ENCODE measurements around the gene NRXN3.

NRXN3 gene

DNA sequence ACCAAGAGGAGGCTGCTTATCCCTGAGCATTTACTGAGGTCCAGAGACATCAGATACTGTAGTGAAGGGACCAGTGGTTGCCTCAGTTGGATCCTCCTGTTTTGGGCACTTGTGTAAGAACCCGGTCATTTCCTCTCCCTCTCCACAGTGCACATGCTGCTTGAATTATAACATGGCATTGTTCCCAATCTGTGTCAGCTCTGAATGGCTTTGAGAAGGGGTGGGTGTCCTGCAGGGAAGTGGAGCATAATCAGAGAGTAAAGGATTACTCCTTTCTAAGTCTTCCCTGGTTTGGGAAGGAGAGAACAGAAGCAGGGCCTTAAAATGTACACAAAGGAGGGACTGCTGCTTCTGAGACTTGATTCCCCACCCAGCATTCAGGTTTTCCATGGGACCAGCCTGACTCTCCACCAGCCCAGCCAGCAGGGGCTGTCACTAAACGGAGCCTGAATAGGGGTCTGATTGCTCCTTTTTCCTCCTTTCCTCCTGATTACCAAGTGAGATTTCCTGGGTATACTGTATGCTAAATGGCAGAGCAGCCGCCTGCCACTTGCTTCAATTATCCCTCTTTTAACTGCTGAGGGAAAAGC, 78.4 kb downstream of the NRXN3 start:
- no peak for DNase-seq

DNA sequence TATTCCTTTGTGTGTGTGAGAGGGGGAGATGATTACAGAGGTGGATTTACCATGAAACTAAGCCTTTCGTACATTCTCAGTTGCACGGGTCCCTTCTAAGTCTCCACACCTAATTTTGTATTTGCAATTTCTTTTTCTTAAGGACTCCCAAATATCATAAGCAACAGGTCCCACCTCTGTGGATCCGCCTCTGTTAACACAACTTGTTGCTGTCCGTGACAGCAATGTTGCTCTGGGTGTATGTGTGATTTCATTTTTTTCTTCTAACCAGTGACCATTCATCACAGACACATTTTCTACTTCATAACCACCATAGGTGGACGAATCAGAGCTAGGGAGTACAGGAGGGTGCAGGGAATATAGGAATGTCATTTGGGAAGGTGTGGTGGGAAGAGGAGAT, 81.1 kb downstream of the NRXN3 start:
- no peak for DNase-seq

DNA sequence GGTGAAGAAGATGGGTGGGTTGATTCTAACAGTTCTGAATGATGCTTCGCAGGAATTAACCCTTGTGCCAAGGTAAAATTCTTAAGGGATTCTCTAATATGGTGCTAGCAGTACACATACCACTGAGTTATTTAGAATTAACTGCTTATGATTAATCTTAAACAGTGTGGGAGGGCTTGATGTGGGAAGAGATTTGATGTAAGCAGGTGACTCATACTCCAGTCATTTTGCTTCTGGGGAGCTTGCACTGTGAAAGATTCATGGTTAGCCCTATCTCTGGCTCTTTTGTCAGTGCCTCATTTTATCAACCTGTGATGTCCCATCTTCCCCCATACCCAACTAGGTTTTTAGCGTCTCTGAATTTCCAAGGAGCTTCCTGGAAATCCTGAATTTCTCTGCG, 83.8 kb downstream of the NRXN3 start:
- DNase-seq: no peak

DNA sequence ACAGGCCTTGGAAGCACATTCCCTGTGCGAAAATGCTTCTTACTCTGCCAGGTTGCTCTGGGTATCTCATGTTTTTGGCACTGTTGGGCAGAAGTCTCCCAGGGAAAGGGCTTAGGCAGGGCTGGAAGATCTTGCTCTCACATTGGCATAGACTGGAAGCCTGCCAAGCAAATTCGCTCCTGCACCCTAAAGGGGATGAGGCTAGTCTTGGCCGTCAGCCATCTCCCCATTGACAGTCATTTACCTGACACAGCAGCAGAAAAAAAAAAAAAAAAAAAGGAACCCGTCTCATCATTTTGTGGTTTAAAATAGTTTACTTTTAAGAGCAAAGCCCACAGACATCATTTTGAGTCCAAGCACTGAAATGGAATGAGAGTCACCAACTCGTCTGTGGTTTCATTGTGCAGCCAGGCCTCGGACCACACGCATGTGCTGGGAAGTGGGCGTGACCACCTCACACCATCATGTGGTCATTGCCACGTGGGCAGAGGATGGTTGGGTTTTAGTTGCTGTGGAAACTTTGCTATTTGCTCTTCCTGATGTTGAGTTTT, 84.8 kb downstream of the NRXN3 start:
- no peak for DNase-seq

DNA sequence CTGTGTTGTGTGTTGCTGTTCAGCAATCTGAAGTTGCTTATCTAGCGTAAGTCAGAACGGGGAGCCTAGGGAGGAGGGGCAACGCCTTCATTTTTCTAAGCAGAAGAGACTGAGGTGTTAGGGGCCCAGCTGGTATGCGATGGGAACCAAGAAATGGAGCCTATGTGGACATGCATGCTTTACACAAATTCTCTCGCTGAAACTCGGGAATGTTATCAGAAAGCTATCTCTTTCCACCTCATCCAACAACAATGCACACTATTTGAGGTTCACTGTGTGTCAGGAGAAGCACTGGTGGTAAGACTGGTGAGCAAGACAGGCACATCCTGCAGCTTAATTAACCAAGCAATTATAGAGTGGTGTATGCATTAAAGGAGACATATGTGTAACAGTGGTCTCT, 89.7 kb downstream of the NRXN3 start:
- no peak for DNase-seq

DNA sequence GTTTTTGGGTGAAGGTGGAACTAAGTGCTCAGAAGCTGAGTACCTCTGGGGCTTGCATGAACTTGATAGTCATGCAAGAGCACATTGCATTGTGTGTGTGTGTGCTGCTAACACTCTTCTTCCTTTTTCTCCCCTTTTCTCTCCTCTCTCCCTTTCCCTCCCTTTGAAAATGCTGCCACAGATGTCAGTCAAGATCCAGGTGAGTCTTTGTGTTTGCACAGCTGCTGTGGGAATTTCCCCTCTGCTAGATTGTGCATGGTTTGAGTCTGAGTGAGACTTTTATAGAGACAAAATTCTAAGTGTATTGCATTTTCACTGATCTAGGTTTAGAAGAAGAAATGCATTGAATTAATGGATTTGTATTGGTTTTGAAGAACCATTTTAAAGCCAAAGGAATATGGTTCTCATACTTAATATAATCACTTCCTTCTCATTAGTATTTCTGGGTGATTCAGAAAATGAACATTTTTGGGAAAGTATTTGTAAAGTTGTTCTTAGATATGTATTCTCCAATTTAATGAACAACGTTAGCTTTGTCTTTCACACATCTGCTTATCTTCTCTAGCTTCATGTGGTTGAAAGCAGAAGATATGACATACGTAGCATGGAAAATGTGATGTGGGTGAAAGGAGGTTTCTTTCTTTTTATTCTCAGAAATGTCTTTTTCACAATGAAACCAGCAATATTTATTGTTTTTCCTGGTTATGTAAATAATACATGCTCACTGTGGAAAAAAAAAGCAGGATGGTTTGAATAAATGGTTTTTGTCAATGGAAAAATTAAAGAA, 108.5 kb downstream of the NRXN3 start:
- DNase-seq: no peak

DNA sequence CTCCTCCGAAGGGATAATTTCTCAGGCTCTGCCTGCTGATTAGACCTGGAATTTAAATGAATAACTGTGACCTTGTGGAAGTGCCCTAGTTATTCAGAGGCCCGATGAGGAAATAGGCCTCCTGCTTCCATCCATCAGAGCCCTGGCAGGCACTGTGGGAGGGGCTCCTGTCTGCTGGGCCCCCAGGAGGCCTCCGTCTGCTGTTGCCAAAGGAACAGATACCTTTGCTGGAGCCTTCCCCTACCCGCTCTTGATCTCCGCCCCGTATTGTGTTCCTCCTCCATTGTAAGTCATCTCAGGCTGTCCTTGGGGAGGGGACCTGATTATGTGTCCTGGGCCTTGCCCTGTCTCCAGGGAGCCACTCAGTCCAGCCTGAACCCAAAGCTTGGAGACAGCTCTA, 112.3 kb downstream of the NRXN3 start:
- DNase-seq: no peak

DNA sequence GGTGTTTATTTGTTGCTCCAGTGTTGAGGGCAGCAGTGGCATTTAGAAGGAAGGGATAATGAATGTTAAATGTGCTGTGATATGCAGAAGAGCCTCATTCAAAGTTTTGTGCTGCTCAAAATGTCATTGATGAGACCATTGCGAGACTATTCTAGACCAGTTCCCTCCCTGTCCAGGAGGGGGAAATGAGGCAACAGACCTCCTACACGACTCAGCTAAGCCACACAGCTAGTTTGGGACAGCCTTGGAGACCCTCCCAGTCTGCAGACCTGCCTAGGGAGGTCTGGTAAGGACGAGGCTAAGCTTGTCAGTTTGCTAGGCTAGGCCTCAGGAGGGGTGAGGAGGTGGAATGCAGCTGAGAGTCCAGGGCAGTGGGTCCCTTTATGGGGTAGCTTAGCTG, 116.0 kb downstream of the NRXN3 start:
- DNase-seq: no peak

DNA sequence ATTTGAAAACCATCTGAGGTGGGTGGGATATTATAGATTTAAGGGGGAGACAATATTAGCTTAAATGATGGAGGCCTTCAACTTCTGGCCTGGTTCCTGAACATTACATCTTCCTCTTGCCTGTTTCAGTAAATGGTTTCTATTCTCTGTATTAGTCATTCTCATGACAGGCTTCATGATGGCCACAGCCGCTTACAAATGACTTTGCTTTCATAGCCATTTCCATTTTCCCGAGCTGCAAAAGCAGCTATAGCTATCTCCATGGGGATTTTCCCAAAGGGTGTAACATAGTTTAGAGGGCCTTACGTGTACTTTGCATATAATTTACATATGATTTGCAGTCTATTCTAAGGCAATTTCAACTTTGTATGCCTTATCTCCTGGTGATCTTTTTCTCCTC, 121.8 kb downstream of the NRXN3 start:
- no peak for DNase-seq

DNA sequence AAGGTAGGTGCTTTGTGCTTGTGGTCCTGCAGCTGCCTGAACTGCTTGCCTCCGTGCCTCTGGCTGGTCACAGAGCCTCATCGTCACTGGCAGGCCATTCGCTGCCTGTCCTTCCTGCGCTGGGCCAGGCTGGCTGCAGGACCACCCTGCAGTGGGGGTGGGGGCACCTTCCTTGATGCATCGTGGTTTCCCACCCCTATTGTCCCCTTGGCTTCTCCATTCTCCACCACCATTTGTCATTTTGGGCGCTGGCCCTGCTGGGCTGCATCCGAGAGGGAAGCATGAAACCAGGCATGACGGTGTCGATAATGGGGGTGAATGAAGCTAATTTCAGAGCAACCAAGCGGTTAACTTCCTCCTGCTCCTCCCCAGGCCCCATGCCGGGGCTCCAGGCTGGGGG, 127.7 kb downstream of the NRXN3 start:
- no peak for DNase-seq

DNA sequence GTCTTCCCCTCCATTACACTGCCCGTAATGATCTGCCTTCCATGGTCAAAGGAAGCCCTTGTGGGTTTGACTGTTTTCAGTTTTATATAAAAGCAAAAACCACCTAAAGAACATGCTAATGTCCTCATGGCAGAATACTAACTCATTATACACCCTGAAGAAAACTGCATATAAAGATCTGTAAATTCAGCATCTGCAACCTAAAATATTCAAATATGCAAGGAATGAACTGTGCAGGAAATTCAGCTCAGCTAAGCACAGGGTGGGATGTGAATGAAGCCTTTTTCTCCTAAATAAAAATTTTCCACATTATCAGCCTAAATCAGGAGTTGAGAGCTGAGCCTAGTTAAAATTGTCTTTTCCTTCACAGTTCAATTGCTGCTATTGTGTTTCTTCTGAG, 128.1 kb downstream of the NRXN3 start:
- DNase-seq: no peak

DNA sequence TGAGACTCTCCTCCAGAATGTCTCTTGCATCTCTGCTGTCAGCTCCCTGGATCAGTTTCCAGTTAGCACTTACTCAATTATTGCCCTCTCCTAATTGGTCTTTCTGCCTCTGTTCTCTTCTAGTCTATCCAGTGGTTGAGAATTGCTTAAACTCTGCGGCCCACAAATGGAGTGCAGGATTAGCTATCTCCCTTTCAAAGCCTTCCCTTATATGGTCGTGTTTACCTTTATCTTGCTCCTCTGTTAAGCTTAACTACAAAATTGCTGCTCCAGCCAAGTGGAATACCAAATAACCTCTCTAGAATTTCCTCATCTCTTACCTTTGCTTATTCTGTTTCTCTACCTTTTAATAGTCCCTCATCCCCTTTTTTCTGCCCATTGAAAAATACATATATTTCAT, 132.7 kb downstream of the NRXN3 start:
- no peak for DNase-seq

DNA sequence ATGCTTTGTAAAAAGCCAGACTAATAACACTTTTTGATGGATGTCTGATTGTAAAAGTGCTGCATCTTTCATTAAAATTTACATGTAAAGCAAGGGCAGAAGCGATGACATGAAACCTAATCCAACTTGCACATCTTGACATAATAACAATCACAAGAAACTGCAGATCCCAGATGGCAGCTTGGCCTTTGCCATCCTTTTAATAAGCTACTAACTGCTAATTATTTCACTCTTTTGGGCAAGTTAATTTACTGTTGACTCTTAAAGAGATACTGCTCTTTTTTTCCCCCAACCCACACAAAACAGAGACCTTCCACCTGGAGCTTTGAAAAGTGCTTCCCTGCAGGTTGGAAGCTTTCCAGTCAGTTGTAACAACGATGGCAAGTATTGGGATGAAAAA, 137.5 kb downstream of the NRXN3 start:
- DNase-seq: no peak

DNA sequence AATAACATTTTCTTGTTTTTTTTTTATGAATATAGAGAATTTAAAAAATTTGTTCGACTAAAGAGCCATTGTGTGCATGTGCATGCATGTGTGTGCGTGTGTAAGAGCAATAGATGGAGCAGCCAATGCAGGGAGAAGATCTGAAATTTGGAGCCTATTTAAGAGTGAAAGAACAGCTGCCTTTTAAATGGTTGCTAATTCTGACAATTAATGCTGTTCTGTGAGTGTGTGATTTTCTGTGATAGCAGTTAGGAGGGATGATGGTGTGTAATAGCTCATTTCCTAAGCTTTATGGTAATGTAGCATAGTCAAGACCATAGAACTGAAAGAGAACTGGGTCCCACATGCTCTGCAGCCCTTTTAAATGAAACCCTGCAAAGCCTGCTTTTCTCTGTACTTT, 137.9 kb downstream of the NRXN3 start:
- no peak for DNase-seq

DNA sequence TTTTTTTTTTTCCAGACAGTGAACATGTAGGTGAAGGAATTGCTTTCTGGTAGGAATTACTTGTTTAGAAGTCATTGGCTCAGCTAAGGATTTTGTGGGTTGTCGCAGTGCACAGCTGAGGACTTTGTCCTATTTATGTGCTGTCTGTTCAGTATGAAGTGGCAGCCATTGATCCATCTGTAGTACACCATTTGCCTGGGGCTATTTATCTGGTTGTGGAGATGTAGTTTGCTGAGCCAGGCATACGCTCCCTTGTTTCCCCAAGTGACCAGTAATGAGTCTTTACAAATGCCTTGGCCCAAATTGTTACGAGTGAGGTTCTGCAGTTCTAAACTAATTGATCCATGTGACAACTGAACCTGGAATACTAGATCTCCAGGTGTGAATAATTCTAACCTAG, 140.1 kb downstream of the NRXN3 start:
- no peak for DNase-seq

DNA sequence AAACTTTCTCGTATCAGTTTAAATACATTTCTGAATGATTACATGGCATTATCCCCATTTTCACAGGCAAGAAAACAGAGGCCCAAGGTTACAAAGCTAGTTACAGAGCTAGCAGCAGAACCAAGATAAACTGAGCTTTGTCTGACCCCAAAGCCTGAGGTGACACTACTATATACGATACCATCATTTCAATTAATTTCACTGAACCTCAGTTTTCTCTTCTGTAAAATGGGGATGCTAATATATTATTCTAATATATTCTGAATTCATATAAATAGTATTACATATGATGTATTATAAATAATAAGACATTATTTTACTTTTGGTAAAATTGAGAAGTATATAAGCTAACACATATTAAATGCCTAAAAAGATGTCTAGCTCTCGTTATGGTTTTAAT, 143.3 kb downstream of the NRXN3 start:
- no peak for DNase-seq

DNA sequence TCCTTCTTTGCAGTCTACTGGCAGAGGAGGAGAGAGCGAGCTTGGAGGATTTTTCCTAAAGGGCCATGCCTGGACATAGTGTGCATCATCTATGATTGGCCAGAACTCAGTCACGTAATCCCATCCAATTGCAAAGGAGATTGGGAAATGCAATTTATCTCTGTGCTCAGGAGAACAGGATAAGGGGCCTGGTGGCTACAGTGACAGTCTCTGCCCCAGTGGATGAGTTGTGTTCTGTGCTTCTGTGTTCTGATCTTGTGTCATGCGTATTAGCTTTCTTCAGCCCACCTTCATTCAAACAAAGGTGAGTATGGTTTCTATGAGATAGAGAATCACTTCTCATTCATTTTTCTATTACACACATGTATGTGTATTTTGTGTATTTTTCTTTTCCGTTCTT, 144.3 kb downstream of the NRXN3 start:
- no peak for DNase-seq

DNA sequence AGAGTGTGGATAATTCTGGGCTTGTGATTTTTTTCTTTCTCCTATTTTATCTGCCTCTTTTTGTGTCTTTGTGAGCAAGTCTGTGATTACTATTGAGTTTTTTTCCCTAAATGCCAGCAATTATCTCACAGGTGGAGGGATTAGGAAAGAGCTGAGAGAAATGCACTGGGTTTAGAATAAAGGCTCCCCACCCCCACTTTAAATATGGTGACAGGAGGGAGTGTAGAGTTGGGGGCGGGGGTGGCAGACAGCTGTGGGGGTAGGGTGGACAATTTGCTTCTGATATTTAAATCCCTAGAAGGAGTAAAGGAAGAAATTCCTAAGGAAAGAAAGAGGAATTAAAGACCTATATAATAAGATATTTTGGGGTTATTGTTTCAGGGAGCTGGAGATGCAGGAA, 145.9 kb downstream of the NRXN3 start:
- DNase-seq: no peak

DNA sequence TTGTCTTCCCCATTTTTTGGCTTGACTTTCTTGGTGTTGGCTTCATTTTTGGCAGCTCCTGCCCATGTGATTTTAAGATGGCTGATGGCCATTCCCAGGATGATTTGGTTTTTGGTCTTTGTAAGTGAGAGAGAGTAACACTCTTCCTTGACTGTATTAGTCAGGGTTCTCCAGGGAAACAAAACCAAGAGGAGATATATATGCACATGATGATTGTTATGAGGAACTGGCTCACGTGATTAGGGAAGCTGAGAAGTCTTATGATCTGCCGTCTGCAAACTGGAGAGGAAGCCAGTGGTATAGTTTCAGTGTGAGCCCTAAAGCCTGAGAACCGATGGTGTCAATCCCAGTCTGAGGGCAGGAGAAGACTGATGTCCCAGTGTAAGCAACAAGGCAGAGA, 146.6 kb downstream of the NRXN3 start:
- no peak for DNase-seq

DNA sequence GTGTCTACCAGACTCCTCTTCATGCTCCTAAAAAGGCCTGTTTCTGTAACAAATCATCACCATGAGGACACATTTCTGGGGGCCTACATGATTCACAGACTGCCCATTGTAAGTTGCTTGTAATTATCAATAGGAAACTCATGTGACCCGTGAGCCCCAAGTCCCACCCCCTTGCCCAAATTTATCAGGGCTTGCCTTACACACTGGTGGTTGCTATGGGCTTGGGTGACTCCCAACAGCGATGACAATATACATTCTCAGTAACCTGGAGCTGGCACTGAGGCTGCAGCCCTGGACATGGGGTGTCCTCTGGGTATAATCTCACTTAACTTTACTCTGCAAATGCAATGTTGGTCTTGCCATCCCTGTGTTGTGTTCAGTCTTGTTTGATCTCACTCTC, 149.2 kb downstream of the NRXN3 start:
- no peak for DNase-seq

DNA sequence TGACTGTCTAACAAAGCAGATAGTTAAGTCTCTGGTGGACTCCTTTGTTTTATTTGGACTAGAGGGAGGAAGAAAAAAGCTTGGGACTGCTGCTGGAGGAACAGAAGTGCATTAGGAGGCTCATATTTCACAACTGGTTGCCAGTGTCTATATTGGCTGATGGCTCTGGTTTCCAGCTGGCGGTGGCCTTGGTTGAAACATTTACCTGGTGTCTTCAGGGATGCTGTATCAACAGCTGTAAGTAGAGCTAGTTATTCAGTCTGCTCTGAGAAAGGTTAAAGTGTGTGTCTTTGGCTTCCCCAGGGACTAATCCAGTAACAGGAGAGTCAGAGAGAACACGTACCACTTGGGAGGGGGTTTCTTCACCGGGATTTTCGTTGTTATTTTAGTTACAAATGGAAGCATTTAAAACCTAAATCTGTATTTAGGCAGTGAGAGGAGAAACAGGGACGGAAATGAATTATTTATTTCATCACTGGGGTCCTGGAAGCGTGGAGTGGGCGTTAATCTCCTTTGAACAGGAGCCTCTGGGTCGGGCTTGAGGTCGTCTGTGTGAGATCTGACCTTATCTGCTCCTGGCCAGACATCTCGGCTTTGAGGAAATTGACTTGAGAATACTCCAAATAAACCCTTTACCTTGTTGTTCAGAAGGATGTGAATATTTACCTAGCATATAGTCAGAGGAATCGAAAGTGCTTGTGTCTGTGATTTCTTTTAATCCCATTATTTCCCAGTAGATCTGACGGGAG, 149.9 kb downstream of the NRXN3 start:
- DNase-seq: no peak

DNA sequence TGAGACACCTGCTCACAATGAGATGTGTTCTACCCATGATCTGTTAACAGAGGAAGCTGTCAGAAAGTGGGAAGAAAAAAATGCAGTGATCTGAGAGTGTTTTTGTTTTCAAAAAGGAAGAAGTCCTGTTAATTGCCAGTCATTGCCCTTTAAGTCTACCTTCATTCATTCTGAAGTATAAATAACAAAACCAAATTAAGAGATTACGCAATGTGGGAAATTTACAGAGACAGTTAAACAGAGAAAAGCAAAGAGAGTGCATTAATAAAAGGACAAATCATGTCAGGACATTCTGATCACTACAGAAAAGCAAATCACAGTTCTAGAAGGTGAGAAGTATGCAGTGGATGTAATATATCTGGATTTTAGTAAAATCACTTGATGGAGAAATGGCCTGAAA, 154.2 kb downstream of the NRXN3 start:
- no peak for DNase-seq

DNA sequence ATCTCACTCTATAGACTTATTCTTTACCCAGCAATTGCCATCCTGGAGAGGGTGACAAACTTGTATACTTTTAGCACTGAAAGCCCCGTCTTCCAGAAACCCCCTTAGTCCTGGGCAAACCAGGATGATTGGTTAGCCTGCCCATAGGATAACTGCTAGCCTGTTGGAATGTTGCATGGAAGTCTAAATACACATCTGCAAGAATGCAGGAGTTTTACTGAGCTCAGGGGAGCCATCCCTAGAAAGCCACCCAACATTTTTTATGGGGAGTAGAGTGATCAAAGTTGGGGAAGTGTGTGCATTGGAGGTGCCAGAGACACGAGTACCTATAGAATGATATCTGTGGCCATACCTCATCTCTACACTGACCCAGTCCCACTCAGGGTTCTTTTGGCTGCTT, 155.7 kb downstream of the NRXN3 start:
- no peak for DNase-seq
